ENCODE results near the gene LYPD6B.
"Not testable (repeated sequence)": the region's sequence is repeated elsewhere in the genome, so short reads cannot be mapped to it uniquely, and the experiment has no call there.

LYPD6B gene

DNA sequence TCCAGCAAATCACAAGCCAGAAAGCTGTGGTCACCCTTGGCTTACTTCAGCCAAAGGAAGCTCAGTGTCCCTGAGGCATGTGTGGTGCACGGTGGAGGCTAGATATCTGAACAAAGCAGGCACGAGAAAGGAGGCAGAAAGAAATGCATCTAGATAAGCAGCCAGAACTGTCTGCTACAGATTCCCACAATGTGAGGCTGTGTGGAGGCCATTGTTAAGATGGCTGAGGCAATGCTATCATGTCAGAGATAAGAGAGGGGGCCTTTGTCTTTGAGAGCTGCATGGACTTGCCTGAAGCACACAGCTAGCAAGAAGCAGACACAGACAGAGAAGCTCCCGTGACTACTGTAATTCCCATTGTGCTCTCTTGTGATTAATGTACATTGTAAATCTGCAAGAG is 181.4 kb downstream of the LYPD6B start:
- no peak for DNase-seq

GRCh38 chr2:149221002-149221401 is 182.5 kb downstream of the LYPD6B start:
- no peak for DNase-seq

DNA sequence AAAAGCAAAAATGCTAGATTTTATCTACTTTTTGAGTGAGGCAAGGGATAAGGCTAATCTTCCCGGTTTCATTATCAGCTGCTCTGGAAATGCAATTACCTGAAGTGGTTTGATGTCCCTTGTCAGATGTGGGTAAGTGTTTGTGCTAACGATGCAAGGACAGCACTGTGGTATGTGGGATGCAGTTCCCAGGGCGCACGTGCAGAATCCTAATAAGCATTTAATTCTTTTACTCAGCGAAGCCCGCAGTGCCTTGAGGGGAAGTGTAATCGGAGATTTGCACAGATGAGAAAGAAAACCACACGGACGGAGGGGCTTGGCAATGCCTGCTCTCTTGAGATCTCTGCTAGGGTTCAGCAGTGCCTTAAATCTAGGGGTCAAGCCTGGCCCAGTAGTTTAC is 183.4 kb downstream of the LYPD6B start:
- DNase-seq: no peak

DNA sequence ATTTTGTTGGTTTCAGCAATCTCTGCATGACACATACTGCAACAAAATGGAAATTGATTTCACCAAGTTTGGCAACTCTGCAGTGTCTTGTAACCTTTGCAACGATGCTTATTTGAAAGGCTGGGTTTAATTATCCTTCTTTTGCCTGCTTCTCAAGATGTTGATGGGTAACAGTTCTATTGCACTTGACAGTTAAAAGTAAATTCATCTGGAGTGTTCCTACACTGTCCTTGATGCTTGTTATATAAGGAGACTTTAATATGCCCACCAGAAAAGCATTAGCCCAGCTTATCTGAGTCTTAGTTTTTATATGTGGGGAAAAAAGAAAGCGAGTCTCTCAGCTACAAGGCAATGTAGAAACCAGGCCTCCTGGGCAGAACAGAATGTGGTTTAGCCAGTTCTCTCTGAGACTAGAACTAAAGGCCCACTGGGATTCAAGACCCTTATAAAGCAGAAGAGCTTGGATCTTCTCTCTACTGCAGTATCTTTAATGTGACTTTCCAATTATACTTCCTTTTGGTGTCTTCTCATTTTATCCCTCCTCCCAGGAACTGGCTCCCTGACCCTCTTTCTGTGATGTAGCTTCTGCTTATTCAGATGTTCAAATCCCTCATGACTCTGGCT is 185.1 kb downstream of the LYPD6B start:
- no peak for DNase-seq

GRCh38 chr2:149224543-149224942 is 186.0 kb downstream of the LYPD6B start:
- no peak for DNase-seq

DNA sequence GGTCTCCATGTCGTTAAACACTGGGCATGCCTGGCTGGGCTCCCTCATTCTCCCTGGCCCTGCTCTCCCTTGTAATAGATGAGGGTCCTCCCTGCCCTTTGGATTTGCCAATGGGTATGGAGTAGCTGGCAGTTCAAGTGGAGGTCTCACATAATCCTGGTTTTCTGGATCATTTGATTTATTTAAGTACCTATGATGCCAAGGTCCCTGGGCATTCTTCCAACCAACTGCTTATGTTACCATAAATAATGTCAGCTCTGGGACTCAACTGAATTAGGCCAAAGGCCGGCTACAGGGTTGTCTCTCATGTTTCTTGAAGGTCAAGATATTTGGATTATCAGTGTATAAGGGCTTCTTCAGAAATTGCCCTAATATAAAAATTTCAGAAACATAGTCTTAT is 186.9 kb downstream of the LYPD6B start:
- no peak for DNase-seq

DNA sequence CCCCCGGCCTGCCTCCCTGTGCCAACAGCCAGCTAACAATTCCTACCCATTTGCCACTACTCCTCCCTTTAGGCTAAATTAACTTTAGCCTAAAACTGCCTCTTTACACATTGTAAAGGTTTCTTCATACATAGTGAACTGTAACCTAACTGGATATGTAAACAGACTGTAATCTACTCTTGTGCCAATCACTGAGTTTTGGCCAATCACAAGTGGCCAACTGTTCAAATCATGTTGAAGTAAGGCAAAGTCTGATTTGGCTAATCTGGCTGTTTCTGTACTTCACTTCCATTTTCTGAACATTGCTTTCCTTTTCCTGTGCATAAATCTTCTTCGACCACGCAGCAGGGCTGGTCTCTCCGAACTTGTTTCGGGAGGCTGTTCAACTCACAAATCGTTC is 188.3 kb downstream of the LYPD6B start:
- no peak for DNase-seq

DNA sequence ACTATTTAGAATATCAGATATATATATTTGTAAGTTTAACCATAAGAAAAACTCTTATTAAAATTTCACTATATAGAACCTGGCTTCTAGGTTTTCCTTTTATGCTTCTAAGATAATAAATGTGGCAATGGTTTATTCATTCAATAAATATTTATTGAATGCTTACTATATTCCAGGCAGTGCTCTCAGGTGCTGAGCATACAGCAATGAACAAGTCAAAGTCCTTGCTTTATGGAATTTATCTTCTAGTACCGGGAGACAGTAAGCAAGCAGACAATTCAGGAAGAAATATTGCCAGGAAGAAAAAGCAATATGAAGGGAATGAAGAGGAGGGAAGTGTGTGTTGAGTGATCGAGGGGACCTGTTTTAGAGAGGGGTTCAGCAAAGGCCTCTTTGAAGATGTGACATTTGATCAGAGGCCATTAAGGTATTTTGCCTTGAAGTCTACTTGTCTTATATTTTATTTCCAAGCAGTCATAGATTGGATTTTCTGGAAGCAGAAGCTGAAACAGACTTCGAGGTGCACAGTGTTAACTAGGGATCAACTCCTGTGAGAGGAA is 197.4 kb downstream of the LYPD6B start:
- DNase-seq: no peak

DNA sequence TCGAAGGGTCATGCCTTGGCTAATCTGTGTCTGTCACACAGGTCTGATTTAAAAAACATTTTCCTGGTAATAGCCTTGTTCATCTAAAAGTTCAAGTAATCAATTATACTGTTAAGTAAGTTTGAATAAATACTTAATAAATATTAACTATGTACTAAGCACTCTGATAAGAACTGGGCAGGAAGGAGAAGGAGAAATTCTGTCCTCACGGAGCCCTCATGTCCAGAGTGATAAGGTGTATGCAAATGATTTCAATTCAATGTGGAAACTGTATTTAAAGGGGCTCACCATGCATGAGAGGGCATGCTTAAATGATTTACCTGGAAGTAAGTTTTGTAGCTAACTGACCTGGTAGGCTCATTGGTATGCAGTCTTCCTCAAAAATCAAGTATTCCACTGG is 197.9 kb downstream of the LYPD6B start:
- DNase-seq: no peak

DNA sequence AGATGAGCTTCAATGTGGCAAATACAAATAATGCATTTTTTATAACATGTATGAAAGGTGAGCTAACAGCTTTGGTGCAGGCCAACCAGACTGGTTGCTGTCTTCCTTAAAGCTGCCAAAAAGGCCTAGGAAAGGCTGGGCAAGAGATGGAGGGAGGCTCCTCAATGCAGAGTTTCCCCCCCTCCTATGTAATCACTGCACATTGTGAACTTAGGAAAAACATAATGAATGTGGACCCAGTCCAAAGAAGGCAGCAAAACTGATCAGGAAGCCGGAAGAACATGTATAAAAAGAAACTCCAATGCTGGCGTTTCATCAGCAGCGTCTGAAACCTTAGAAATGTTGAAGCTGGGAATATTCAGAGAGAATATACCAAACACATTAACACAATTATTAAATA is 207.7 kb downstream of the LYPD6B start:
- DNase-seq: no peak

GRCh38 chr2:149251436-149251835 is 212.9 kb downstream of the LYPD6B start:
- not testable (repeated sequence) for DNase-seq

GRCh38 chr2:149256877-149257276 is 218.4 kb downstream of the LYPD6B start:
- not testable (repeated sequence) for DNase-seq

GRCh38 chr2:149258531-149258930 is 220.0 kb downstream of the LYPD6B start:
- DNase-seq: no peak

- no peak for DNase-seq
Observed at GRCh38 chr2:149259136-149259535, 220.6 kb downstream of the LYPD6B start.

DNA sequence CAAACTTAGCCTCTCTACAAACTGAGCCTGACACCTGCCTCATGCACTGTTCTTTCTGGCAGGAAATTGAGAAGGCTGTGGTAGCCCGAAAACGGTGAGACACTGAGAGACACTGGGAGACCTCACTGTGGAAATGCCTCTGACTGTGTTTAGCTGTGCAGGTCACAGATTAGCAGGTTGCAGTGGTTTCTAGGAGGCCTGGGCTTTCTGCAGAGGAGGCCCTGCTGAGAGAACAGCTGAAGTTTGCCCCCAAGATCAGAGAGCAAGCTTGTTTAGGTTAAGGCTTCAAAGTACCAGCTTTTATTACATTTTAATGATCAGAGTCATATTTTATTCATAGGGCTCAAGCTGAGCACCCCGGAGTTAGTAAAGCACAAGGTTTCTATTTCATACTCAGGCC is 223.2 kb downstream of the LYPD6B start:
- DNase-seq: no peak

Measured in suppressor macrophage (primary cell).